NT2/D1 (cell line): ENCODE data around the gene POLDIP3.

Source experiments
- YY1 ChIP-seq: IDR thresholded peaks from 2 replicates; pipeline ENCODE4 v1.6.1; 2011; ENCODE audit not compliant: insufficient read length, insufficient read depth
- ZNF274 ChIP-seq: IDR thresholded peaks from 2 replicates; pipeline ENCODE4 v1.6.1; 2011; ENCODE audit warnings: mild to moderate bottlenecking, low read depth, low read length

GRCh38 chr22:42619261-42620063, 4.8 kb upstream of the POLDIP3 start:
- TF ChIP-seq YY1: no peak
- TF ChIP-seq ZNF274: no peak
